H1 (cell line): ENCODE data around the gene PTPRJ. TPM values are rescaled to one million over a fixed set of nuclear protein-coding genes. Genes with fewer than 3 reads are reported as not detected.

ENCODE experiments used
- CTCF ChIA-PET: fragments of 300-600 bp; sonication (Branson Sonifier 250); formaldehyde crosslinking; loops from one replicate; lab custom pipeline; 2021; ENCODE audit not compliant: partially characterized antibody; lab: Charles Lee
- POLR2A ChIA-PET: fragments of 300-600 bp; sonication (Branson Sonifier 250); formaldehyde crosslinking; loops from one replicate; lab custom pipeline; 2021; ENCODE audit warnings: inconsistent platforms; ENCODE audit not compliant: partially characterized antibody; lab: Charles Lee
- DNase-seq, 2 experiments: peaks; one replicate each; pipeline versions ENCODE4 v3.0.0 to v3.0.0-alpha.2; 2010 to 2022; ENCODE audit warnings: low spot score in 2 of 2, low read depth in 1 of 2, mixed read lengths in 1 of 2
- FAIRE-seq: peaks from 2 replicates; lab custom pipeline; 2011; peaks lifted over from hg19 to GRCh38; lab: Jason Lieb, UNC
- H2AFZ ChIP-seq: 2 replicates; pipeline ENCODE4 v1.8.1; 2012; ENCODE audit warnings: low read length, inconsistent platforms
- H2AK5ac ChIP-seq: 2 replicates; pipeline ENCODE4 v1.6.1; 2013; ENCODE audit warnings: low read depth, low read length
- H2BK120ac ChIP-seq: replicated peaks from 2 replicates; pipeline ENCODE3; 2013; ENCODE audit warnings: low read depth, low read length, inconsistent platforms
- H2BK12ac ChIP-seq: 2 replicates; pipeline ENCODE4 v1.6.1; 2013; ENCODE audit warnings: low read depth, low read length
- H2BK15ac ChIP-seq: 2 replicates; pipeline ENCODE4 v1.6.1; 2013; ENCODE audit warnings: low read length
- H2BK20ac ChIP-seq: 2 replicates; pipeline ENCODE4 v1.6.1; 2013; ENCODE audit warnings: low read length
- H2BK5ac ChIP-seq: 2 replicates; pipeline ENCODE4 v1.6.1; 2013; ENCODE audit warnings: low read depth, low read length
- H3K14ac ChIP-seq: 2 replicates; pipeline ENCODE4 v1.6.1; 2013; ENCODE audit warnings: inconsistent platforms; ENCODE audit not compliant: insufficient read length
- H3K18ac ChIP-seq: 2 replicates; pipeline ENCODE4 v1.6.1; 2013; ENCODE audit warnings: low read length; ENCODE audit errors: extremely low read depth
- H3K23ac ChIP-seq: 2 replicates; pipeline ENCODE4 v1.6.1; 2013; ENCODE audit warnings: inconsistent platforms; ENCODE audit not compliant: insufficient read length
- H3K23me2 ChIP-seq: 2 replicates; pipeline ENCODE4 v1.6.1; 2013; ENCODE audit warnings: low read depth, low read length
- H3K27ac ChIP-seq: 2 replicates; pipeline ENCODE4 v1.6.1; 2011; ENCODE audit warnings: low read depth, low read length, inconsistent platforms
- H3K27me3 ChIP-seq, 4 experiments: replicated peaks in 1 of 4; 1 replicate in 1 of 4; 2 replicates in 3 of 4; pipeline versions ENCODE4 v1.6.1 to v1.8.1; 2011 to 2013; ENCODE audit warnings: low read length in 3 of 4, mild to moderate bottlenecking in 3 of 4, inconsistent platforms in 2 of 4, mixed read lengths in 2 of 4, moderate library complexity in 1 of 4; ENCODE audit not compliant: control insufficient read depth in 3 of 4, insufficient read depth in 3 of 4; ENCODE audit errors: extremely low read depth in 1 of 4
- H3K36me3 ChIP-seq, 4 experiments: 2 replicates each; pipeline versions ENCODE4 v1.6.1 to v1.8.1; 2011 to 2013; ENCODE audit warnings: mild to moderate bottlenecking in 4 of 4, low read length in 3 of 4, moderate library complexity in 2 of 4, control low read depth in 1 of 4, inconsistent platforms in 1 of 4; ENCODE audit not compliant: insufficient read depth in 4 of 4, control insufficient read depth in 2 of 4
- H3K4ac ChIP-seq: replicated peaks from 2 replicates; pipeline ENCODE3; 2013; ENCODE audit warnings: low read length, low read depth, mixed read lengths, inconsistent platforms; ENCODE audit not compliant: insufficient read length
- H3K4me1 ChIP-seq, 4 experiments: replicated peaks in 1 of 4; 1 replicate in 1 of 4; 2 replicates in 3 of 4; pipeline versions ENCODE4 v1.6.1 to v1.8.1; 2011 to 2013; ENCODE audit warnings: low read length in 3 of 4, inconsistent platforms in 2 of 4, mixed read lengths in 1 of 4; ENCODE audit not compliant: insufficient read depth in 4 of 4, control insufficient read depth in 3 of 4
- H3K4me2 ChIP-seq, 2 experiments: 2 replicates each; pipeline versions ENCODE4 v1.6.1 to v1.8.1; 2011 to 2013; ENCODE audit warnings: low read depth in 2 of 2, low read length in 2 of 2, control low read depth in 1 of 2, inconsistent platforms in 1 of 2, mild to moderate bottlenecking in 1 of 2; ENCODE audit not compliant: insufficient read depth in 1 of 2
- H3K4me3 ChIP-seq, 4 experiments: fragments of 200-600, 300-600 bp in 1 of 4; sonication (generic), shearing (Covaris generic), sonication (Bioruptor Twin) in 1 of 4; 2 replicates each; pipeline versions ENCODE4 v1.5.1 to v1.8.1; 2011 to 2016; ENCODE audit warnings: low read length in 4 of 4, low read depth in 3 of 4, control low read depth in 2 of 4, inconsistent platforms in 2 of 4, mild to moderate bottlenecking in 2 of 4, mixed read lengths in 1 of 4, moderate library complexity in 1 of 4; ENCODE audit not compliant: insufficient read depth in 2 of 4; ENCODE audit errors: extremely low read depth in 1 of 4
- H3K56ac ChIP-seq: replicated peaks from 2 replicates; pipeline ENCODE3; 2013; ENCODE audit warnings: low read depth, mild to moderate bottlenecking, mixed read lengths, low read length, inconsistent platforms; ENCODE audit not compliant: insufficient read length
- H3K79me1 ChIP-seq: 2 replicates; pipeline ENCODE4 v1.6.1; 2013; ENCODE audit warnings: low read depth, low read length, control low read depth
- H3K79me2 ChIP-seq, 2 experiments: 2 replicates each; pipeline versions ENCODE4 v1.6.1 to v1.8.1; 2012 to 2013; ENCODE audit warnings: low read length in 2 of 2, mild to moderate bottlenecking in 2 of 2, inconsistent platforms in 1 of 2; ENCODE audit not compliant: insufficient read depth in 2 of 2, control insufficient read depth in 1 of 2
- H3K9ac ChIP-seq, 4 experiments: replicated peaks in 1 of 4; 1 replicate in 1 of 4; 2 replicates in 3 of 4; pipeline versions ENCODE4 v1.6.1 to v1.8.1; 2011 to 2013; ENCODE audit warnings: low read depth in 3 of 4, low read length in 3 of 4, control low read depth in 2 of 4, mild to moderate bottlenecking in 2 of 4, moderate library complexity in 2 of 4, inconsistent platforms in 1 of 4; ENCODE audit errors: extremely low read depth in 1 of 4
- H3K9me3 ChIP-seq, 2 experiments: 2 replicates each; pipeline versions ENCODE4 v1.6.1 to v1.8.1; 2012 to 2013; ENCODE audit warnings: mild to moderate bottlenecking in 2 of 2, moderate library complexity in 2 of 2, control low read depth in 1 of 2, inconsistent platforms in 1 of 2, low read depth in 1 of 2, low read length in 1 of 2, mixed read lengths in 1 of 2; ENCODE audit not compliant: insufficient read depth in 2 of 2
- H4K20me1 ChIP-seq, 2 experiments: replicated peaks in 1 of 2; 2 replicates each; pipeline versions ENCODE3 to v1.8.1; 2011 to 2013; ENCODE audit warnings: inconsistent platforms in 2 of 2, low read length in 2 of 2, mild to moderate bottlenecking in 1 of 2; ENCODE audit not compliant: insufficient read depth in 2 of 2, control insufficient read depth in 1 of 2
- H4K5ac ChIP-seq: 2 replicates; pipeline ENCODE4 v1.6.1; 2013; ENCODE audit warnings: low read length, low read depth, mixed read lengths, inconsistent platforms; ENCODE audit not compliant: insufficient read length
- H4K8ac ChIP-seq: 2 replicates; pipeline ENCODE4 v1.8.0; 2013; ENCODE audit warnings: mild to moderate bottlenecking, moderate library complexity, low read length, inconsistent platforms; ENCODE audit not compliant: insufficient read depth; ENCODE audit errors: extremely low read depth
- H4K91ac ChIP-seq: replicated peaks from 2 replicates; pipeline ENCODE3; 2013; ENCODE audit warnings: low read length, mixed read lengths, inconsistent platforms; ENCODE audit not compliant: insufficient read length
- CBX8 ChIP-seq: fragments of 300-800, 300-1000 bp; sonication (generic); IDR thresholded peaks from 2 replicates; pipeline ENCODE4 v1.7.1; 2016; ENCODE audit warnings: low read depth, low read length, borderline replicate concordance
- KDM1A ChIP-seq: fragments of 200-600, 300-600 bp; sonication (generic); IDR thresholded peaks from 2 replicates; pipeline ENCODE4 v1.7.1; 2016; ENCODE audit warnings: mild to moderate bottlenecking, low read length, borderline replicate concordance
- WGBS, 2 experiments: shearing (Covaris generic) in 1 of 2; methylation state at CpG; one replicate each; pipeline versions ENCODE4 v1.1.6 to v1.1.7; 2013 to 2015; ENCODE audit warnings: low lambda C conversion rate in 2 of 2, mixed read lengths in 2 of 2, inconsistent platforms in 1 of 2, low coverage in 1 of 2, missing lambda C conversion rate in 1 of 2; ENCODE audit not compliant: insufficient replicate concordance in 2 of 2, insufficient coverage in 1 of 2, insufficient read length in 1 of 2; ENCODE audit errors: extremely low coverage in 1 of 2, missing lambda C conversion rate in 1 of 2; 5-methylcytosine and 5-hydroxymethylcytosine counted together
- polyA plus RNA-seq, 7 experiments: library from polyadenylated mRNA; depleted of rRNA in 3 of 7; stranded (reverse) in 5 of 7; unstranded in 2 of 7; fragments of >200 nt in 5 of 7; fragments of 200-250 nt in 2 of 7; gene quantifications; 1 replicate in 5 of 7; 2 replicates in 1 of 7; 4 replicates in 1 of 7; pipeline versions ENCODE4 v1.2.1 to v1.2.3, GENCODE V29; 2011 to 2013; ENCODE audit warnings: missing spikeins in 2 of 7, mixed read lengths in 2 of 7
- total RNA-seq: library from RNA; stranded (reverse); fragmentation: NEBNext Ultra II Directional; extraction: Animal tissue kit (Norgen Biotek cat#: 25700); gene quantifications from 2 replicates; pipeline ENCODE4 v1.2.1, GENCODE V29; 2021

The PTPRJ gene
- total and polyA plus RNA-seq, 2 of the 8 experiments (the other 6 are each of a cell fraction or from before 2014, with no cell fraction given), result 4.4 to 22.6 TPM

GRCh38 chr11:48056325-48057183 is 76.2 kb downstream of the PTPRJ start:
- Histone ChIP-seq H3K18ac (no peak overlapping the region), H3K27me3 (no peaks in the 10 kb centered on the region), H2BK5ac (no peak overlapping the region), H3K4ac (no peak overlapping the region), H3K9ac (no peak overlapping the region), H4K91ac (no peak overlapping the region), H2AK5ac (no peak overlapping the region), H2BK120ac (no peak overlapping the region), H3K36me3 (no peaks in the 10 kb centered on the region), H4K5ac (no peak overlapping the region), H3K23ac (no peak overlapping the region), H4K8ac (no peak overlapping the region), H2BK15ac (peak overlapping the region; percentile 63; the same call in 1 of the 2 replicates), H4K20me1 (peaks cover 2 to 4% of the 10 kb centered on the region in 2 experiments), H3K9me3 (no peaks in the 10 kb centered on the region), H3K4me1 (peaks cover 2 to 26% (median 21%) of the 10 kb centered on the region in 4 experiments), H3K56ac (no peak overlapping the region), H3K4me3 (no peak overlapping the region), H3K79me2 (no peaks in the 10 kb centered on the region), H3K27ac (no peak overlapping the region), H2AFZ (no peak overlapping the region), H2BK20ac (no peak overlapping the region), H3K23me2 (no peaks in the 10 kb centered on the region; the same call in 1 of the 2 replicates), H3K4me2 (no peak overlapping the region; a peak in 1 of 4 replicates), H2BK12ac (no peak overlapping the region), H3K79me1 (peaks cover 2% of the 10 kb centered on the region; the same call in 1 of the 2 replicates), H3K14ac (no peak overlapping the region)
- ChIA-PET POLR2A (interaction anchor here (0.9 kb wide), 1 partner anchor 63 kb away, joined by 4 read pairs; no protein-coding TSS in a partner anchor), CTCF (interaction anchor here (0.8 to 2.1 kb wide), 12 partner anchors 10 to 122 kb away, joined by 3 to 11 read pairs (median 3); no protein-coding TSS in a partner anchor)
- no peak for TF ChIP-seq CBX8
- TF ChIP-seq KDM1A, result peak; percentile 56; the same call in 1 of the 2 replicates
- WGBS, 2 experiments, result 89% methylated on average over 20 of the region's 20 CpGs; no CpG with 5 or more reads in 1 of the 2 experiments
- no peak for DNase-seq
- FAIRE-seq, result no peak
